ENCODE results near the gene CBFA2T2.
"Not testable (repeated sequence)": the region's sequence is repeated elsewhere in the genome, so short reads cannot be mapped to it uniquely, and the experiment has no call there.

The CBFA2T2 gene

GRCh38 chr20:33627577-33628216 lies 137.8 kb downstream of the CBFA2T2 start:
- Histone ChIP-seq H3K27me3 (replicated peaks; ENCODE audit: control insufficient read depth, insufficient read depth, low read length) (no peaks in the 10 kb centered on the region), H3K4me3 (replicated peaks; ENCODE audit: low read depth, low read length) (no peak overlapping the region), H3K36me3 (ENCODE audit: control insufficient read depth, insufficient read depth, low read length) (peaks cover 10% of the 10 kb centered on the region)
- no peak for TF ChIP-seq CTCF (IDR thresholded peaks at IDR 0.05; ENCODE audit: insufficient read depth, low read length, poor library complexity, severe bottlenecking)
- DNase-seq (ENCODE audit: extremely low read depth, insufficient read length), result no peak

- Histone ChIP-seq H3K4me3 (replicated peaks; ENCODE audit: low read depth, low read length) (no peak overlapping the region), H3K27me3 (replicated peaks; ENCODE audit: control insufficient read depth, insufficient read depth, low read length) (no peaks in the 10 kb centered on the region), H3K36me3 (ENCODE audit: control insufficient read depth, insufficient read depth, low read length) (peaks cover 6% of the 10 kb centered on the region)
- DNase-seq (ENCODE audit: extremely low read depth, insufficient read length), result no peak
- no peak for TF ChIP-seq CTCF (IDR thresholded peaks at IDR 0.05; ENCODE audit: insufficient read depth, low read length, poor library complexity, severe bottlenecking)
Observed at GRCh38 chr20:33629533-33629932, 139.6 kb downstream of the CBFA2T2 start.

- peaks cover 4% of the 10 kb centered on the region for H3K36me3 ChIP-seq (ENCODE audit: control insufficient read depth, insufficient read depth, low read length)
- H3K4me3 ChIP-seq (replicated peaks; ENCODE audit: low read depth, low read length), result no peak overlapping the region
- no peak for DNase-seq (ENCODE audit: extremely low read depth, insufficient read length)
- TF ChIP-seq CTCF (IDR thresholded peaks at IDR 0.05; ENCODE audit: insufficient read depth, low read length, poor library complexity, severe bottlenecking), result no peak
- H3K27me3 ChIP-seq (replicated peaks; ENCODE audit: control insufficient read depth, insufficient read depth, low read length), result no peaks in the 10 kb centered on the region
Observed at GRCh38 chr20:33629979-33630378, 140.1 kb downstream of the CBFA2T2 start.

- H3K27me3 ChIP-seq (replicated peaks; ENCODE audit: control insufficient read depth, insufficient read depth, low read length), result no peaks in the 10 kb centered on the region
- peaks cover 4% of the 10 kb centered on the region for H3K36me3 ChIP-seq (ENCODE audit: control insufficient read depth, insufficient read depth, low read length)
- TF ChIP-seq CTCF (IDR thresholded peaks at IDR 0.05; ENCODE audit: insufficient read depth, low read length, poor library complexity, severe bottlenecking), result no peak
- no peak for DNase-seq (ENCODE audit: extremely low read depth, insufficient read length)
- no peak overlapping the region for H3K4me3 ChIP-seq (replicated peaks; ENCODE audit: low read depth, low read length)
Observed at GRCh38 chr20:33630507-33630906, 140.6 kb downstream of the CBFA2T2 start.

- H3K4me3 ChIP-seq (replicated peaks; ENCODE audit: low read depth, low read length); H3K27me3 ChIP-seq (replicated peaks; ENCODE audit: control insufficient read depth, insufficient read depth, low read length); DNase-seq (ENCODE audit: extremely low read depth, insufficient read length); H3K36me3 ChIP-seq (ENCODE audit: control insufficient read depth, insufficient read depth, low read length): not testable (repeated sequence)
Observed at GRCh38 chr20:33631910-33632309, 142.0 kb downstream of the CBFA2T2 start.

- no peak for TF ChIP-seq CTCF (IDR thresholded peaks at IDR 0.05; ENCODE audit: insufficient read depth, low read length, poor library complexity, severe bottlenecking)
- no peaks in the 10 kb centered on the region for H3K27me3 ChIP-seq (replicated peaks; ENCODE audit: control insufficient read depth, insufficient read depth, low read length)
- DNase-seq (ENCODE audit: extremely low read depth, insufficient read length), result no peak
- no peak overlapping the region for H3K4me3 ChIP-seq (replicated peaks; ENCODE audit: low read depth, low read length)
- H3K36me3 ChIP-seq (ENCODE audit: control insufficient read depth, insufficient read depth, low read length), result peaks cover 10% of the 10 kb centered on the region
Observed at GRCh38 chr20:33635341-33635740, 145.4 kb downstream of the CBFA2T2 start.

Measured in GM06990 (cell line).